ENCODE results near the gene DNAI1. TPM values are rescaled to one million over a fixed set of nuclear protein-coding genes. Genes with fewer than 3 reads are reported as not detected.

DNAI1 gene
- total and polyA plus RNA-seq, 2 of the 13 experiments (the other 11 are each of a cell fraction or from before 2014, with no cell fraction given): not detected

- no peak for TF ChIP-seq ZNF318 (CRISPR knock-in tag; IDR thresholded peaks at IDR 0.05)
- TF ChIP-seq RAD21 (CRISPR knock-in tag; IDR thresholded peaks at IDR 0.05): no peak
- TF ChIP-seq ZNF180 (CRISPR knock-in tag; IDR thresholded peaks at IDR 0.05; ENCODE audit: borderline replicate concordance, low read depth): no peak
- TF ChIP-seq MIXL1 (CRISPR knock-in tag; IDR thresholded peaks at IDR 0.05): peak; percentile 53; the same call in 1 of the 2 replicates
- TF ChIP-seq ZBTB7B (CRISPR knock-in tag; IDR thresholded peaks at IDR 0.05): no peak
- no peak for TF ChIP-seq ZNF382 (CRISPR knock-in tag; IDR thresholded peaks at IDR 0.05; ENCODE audit: borderline replicate concordance)
- peak; percentile 50; the same call in 1 of the 2 replicates for TF ChIP-seq ZNF232 (CRISPR knock-in tag; IDR thresholded peaks at IDR 0.05; ENCODE audit: borderline replicate concordance)
- no peak for TF ChIP-seq HIVEP1 (CRISPR knock-in tag; IDR thresholded peaks at IDR 0.05)
- no peak for TF ChIP-seq ZNF430 (CRISPR knock-in tag; IDR thresholded peaks at IDR 0.05)
- no peak for TF ChIP-seq ZNF280B (CRISPR knock-in tag; IDR thresholded peaks at IDR 0.05; ENCODE audit: borderline replicate concordance)
- no peak for TF ChIP-seq NR3C1 (CRISPR knock-in tag; IDR thresholded peaks at IDR 0.05)
- no peak for TF ChIP-seq SNAI1 (CRISPR knock-in tag; IDR thresholded peaks at IDR 0.05; ENCODE audit: borderline replicate concordance)
- TF ChIP-seq ZBTB20 (CRISPR knock-in tag; IDR thresholded peaks at IDR 0.05; ENCODE audit: borderline replicate concordance, low read depth): no peak
- TF ChIP-seq ZNF839 (CRISPR knock-in tag; IDR thresholded peaks at IDR 0.05; ENCODE audit: borderline replicate concordance): no peak
- TF ChIP-seq IRX3 (CRISPR knock-in tag; IDR thresholded peaks at IDR 0.05; ENCODE audit: borderline replicate concordance, low read depth): no peak
- TF ChIP-seq HOXA7 (CRISPR knock-in tag; IDR thresholded peaks at IDR 0.05): no peak
- TF ChIP-seq ZBTB8A (CRISPR knock-in tag; IDR thresholded peaks at IDR 0.05; ENCODE audit: borderline replicate concordance, low read depth): no peak
- TF ChIP-seq KLF9 (CRISPR knock-in tag; IDR thresholded peaks at IDR 0.05; ENCODE audit: low read depth): no peak
- TF ChIP-seq ZNF781 (CRISPR knock-in tag; IDR thresholded peaks at IDR 0.05; ENCODE audit: borderline replicate concordance, not compliant biosample characterization): no peak
- TF ChIP-seq TARDBP (CRISPR knock-in tag; IDR thresholded peaks at IDR 0.05): no peak
- TF ChIP-seq PLSCR1 (CRISPR knock-in tag; IDR thresholded peaks at IDR 0.05; ENCODE audit: borderline replicate concordance): no peak
Observed at GRCh38 chr9:34493972-34494535, 35.4 kb downstream of the DNAI1 start (continued).

Data from HepG2 (cell line).